CD14-positive monocyte (primary cell): ENCODE results near the gene BSND. TPM values are rescaled to one million over a fixed set of nuclear protein-coding genes. Genes with fewer than 3 reads are reported as not detected.

Experiments
- DNase-seq, 3 donors: peaks; one replicate each; pipeline ENCODE4 v3.0.0-alpha.2; 2011 to 2022
- H2AFZ ChIP-seq: 2 replicates; pipeline ENCODE4 v1.6.0; 2012; ENCODE audit warnings: mild to moderate bottlenecking, low read depth, low read length, inconsistent platforms; ENCODE audit not compliant: insufficient read depth, poor library complexity, severe bottlenecking
- H3K27ac ChIP-seq, 2 donors: 1 replicate in 1 of 2; 2 replicates in 1 of 2; pipeline ENCODE4 v1.5.1; 2012 to 2013; ENCODE audit warnings: low read length in 2 of 2, control low read depth in 1 of 2, inconsistent platforms in 1 of 2, low read depth in 1 of 2, mild to moderate bottlenecking in 1 of 2
- H3K27me3 ChIP-seq, 2 donors: one replicate each; pipeline versions ENCODE4 v1.6.0 to v1.6.1; 2011 to 2013; ENCODE audit warnings: low read length in 2 of 2; ENCODE audit not compliant: control insufficient read depth in 2 of 2, insufficient read depth in 2 of 2
- H3K36me3 ChIP-seq, 2 donors: replicated peaks in 1 of 2; 1 replicate in 1 of 2; 2 replicates in 1 of 2; pipeline versions ENCODE4 v1.5.1 to v1.6.1; 2012 to 2013; ENCODE audit warnings: low read length in 2 of 2, control low read depth in 1 of 2, inconsistent platforms in 1 of 2, mild to moderate bottlenecking in 1 of 2; ENCODE audit not compliant: insufficient read depth in 2 of 2, control insufficient read depth in 1 of 2
- H3K4me1 ChIP-seq, 2 donors: 1 replicate in 1 of 2; 2 replicates in 1 of 2; pipeline versions ENCODE4 v1.5.1 to v1.6.1; 2012 to 2013; ENCODE audit warnings: low read length in 2 of 2, control low read depth in 1 of 2, inconsistent platforms in 1 of 2, mild to moderate bottlenecking in 1 of 2, moderate library complexity in 1 of 2; ENCODE audit not compliant: insufficient read depth in 2 of 2, control insufficient read depth in 1 of 2
- H3K4me2 ChIP-seq: replicated peaks from 2 replicates; pipeline ENCODE3; 2012; ENCODE audit warnings: low read length, moderate library complexity, mild to moderate bottlenecking; ENCODE audit not compliant: poor library complexity, severe bottlenecking; ENCODE audit errors: extremely low read depth
- H3K4me3 ChIP-seq, 3 experiments: fragments of 200-600 bp in 1 of 3; sonication (generic) in 1 of 3; replicated peaks in 1 of 3; 1 replicate in 2 of 3; 2 replicates in 1 of 3; pipeline ENCODE4 v1.5.1; 2011 to 2013; ENCODE audit warnings: low read length in 3 of 3, mild to moderate bottlenecking in 3 of 3, control low read depth in 2 of 3, low read depth in 2 of 3, inconsistent platforms in 1 of 3, moderate library complexity in 1 of 3
- H3K79me2 ChIP-seq: 2 replicates; pipeline ENCODE4 v1.6.0; 2012; ENCODE audit warnings: mild to moderate bottlenecking, control low read depth, inconsistent platforms, low read length, moderate library complexity; ENCODE audit not compliant: insufficient read depth
- H3K9ac ChIP-seq: 2 replicates; pipeline ENCODE4 v1.6.0; 2017; ENCODE audit warnings: low read length, mild to moderate bottlenecking; ENCODE audit not compliant: insufficient read depth, poor library complexity, severe bottlenecking
- H3K9me3 ChIP-seq, 2 donors: replicated peaks in 1 of 2; 1 replicate in 1 of 2; 2 replicates in 1 of 2; pipeline versions ENCODE4 v1.5.1 to v1.6.1; 2012 to 2013; ENCODE audit warnings: low read length in 2 of 2, control low read depth in 1 of 2; ENCODE audit not compliant: control insufficient read depth in 1 of 2, insufficient read depth in 1 of 2
- H4K20me1 ChIP-seq: 2 replicates; pipeline ENCODE4 v1.6.0; 2012; ENCODE audit warnings: mild to moderate bottlenecking, low read length, control low read depth, moderate library complexity; ENCODE audit not compliant: insufficient read depth
- H3K27ac Mint-ChIP-seq, 7 donors: one replicate each; pipeline ENCODE4 v1.8.0; 2020; ENCODE audit warnings: mild to moderate bottlenecking in 7 of 7, mixed read lengths in 7 of 7, moderate library complexity in 6 of 7, inconsistent platforms in 2 of 7
- H3K27me3 Mint-ChIP-seq, 3 donors: one replicate each; pipeline ENCODE4 v1.8.0; 2021 to 2022; ENCODE audit warnings: low read depth in 3 of 3, mild to moderate bottlenecking in 3 of 3, mixed read lengths in 3 of 3, moderate library complexity in 3 of 3, inconsistent platforms in 1 of 3
- H3K36me3 Mint-ChIP-seq, 2 donors: one replicate each; pipeline ENCODE4 v1.8.0; 2020; ENCODE audit warnings: mixed read lengths in 2 of 2, inconsistent platforms in 1 of 2, mild to moderate bottlenecking in 1 of 2
- H3K4me1 Mint-ChIP-seq: one replicate; pipeline ENCODE4 v1.8.0; 2020; ENCODE audit warnings: mild to moderate bottlenecking, mixed read lengths
- H3K4me3 Mint-ChIP-seq, 2 donors: one replicate each; pipeline ENCODE4 v1.8.0; 2020; ENCODE audit warnings: mild to moderate bottlenecking in 2 of 2, mixed read lengths in 2 of 2, moderate library complexity in 1 of 2
- H3K9me3 Mint-ChIP-seq, 7 donors: one replicate each; pipeline ENCODE4 v1.8.0; 2020 to 2022; ENCODE audit warnings: mixed read lengths in 7 of 7, mild to moderate bottlenecking in 6 of 7, moderate library complexity in 6 of 7, inconsistent platforms in 2 of 7
- CTCF ChIP-seq: fragments of 200-600 bp; IDR thresholded peaks from one replicate; pipeline ENCODE4 v1.8.0; 2022; ENCODE audit warnings: antibody characterized with exemption, mild to moderate bottlenecking
- WGBS: methylation state at CpG from one replicate; pipeline ENCODE4 v1.1.5; 2013; ENCODE audit warnings: missing lambda C conversion rate; ENCODE audit not compliant: insufficient coverage; 5-methylcytosine and 5-hydroxymethylcytosine counted together
- intact Hi-C, 2 donors: fragments of 100-400 bp; cut with micrococcal nuclease; formaldehyde crosslinking; loops; one replicate each; pipeline versions ENCODE4 v1.15.0 to v1.15.1; 2023
- polyA plus RNA-seq, 3 donors: library from polyadenylated mRNA; depleted of rRNA in 1 of 3; unstranded in 2 of 3; stranded (reverse) in 1 of 3; fragments of 300-500 nt in 2 of 3; fragments of >200 nt in 1 of 3; fragmentation: Illumina TruSeq in 2 of 3; gene quantifications; 1 replicate in 2 of 3; 2 replicates in 1 of 3; pipeline ENCODE4 v1.2.3, GENCODE V29; 2012 to 2021

The BSND gene
- polyA plus RNA-seq, 3 donors = not detected

GRCh38 chr1:55052221-55053142 is 53.7 kb downstream of the BSND start:
- Histone ChIP-seq H3K36me3 (no peaks in the 10 kb centered on the region), H3K4me2 (no peak overlapping the region), H3K27me3 (no peaks in the 10 kb centered on the region), H3K79me2 (no peaks in the 10 kb centered on the region), H3K9me3 (no peaks in the 10 kb centered on the region), H3K9ac (no peak overlapping the region), H3K4me1 (peaks cover 12 to 13% of the 10 kb centered on the region in 2 donors), H3K4me3 (no peak overlapping the region), H4K20me1 (no peaks in the 10 kb centered on the region), H3K27ac (no peak overlapping the region), H2AFZ (no peak overlapping the region)
- DNase-seq = no peak
- Mint-ChIP-seq H3K9me3 (peaks cover 0 to 3% (median 0%) of the 10 kb centered on the region in 7 donors), H3K4me1 (peaks cover 14% of the 10 kb centered on the region), H3K27me3 (peaks cover 2 to 8% (median 8%) of the 10 kb centered on the region in 3 donors), H3K4me3 (no peak overlapping the region), H3K27ac (peak overlapping the region in 2 of 7 donors; percentile 13 to 58), H3K36me3 (no peaks in the 10 kb centered on the region)
- intact Hi-C loops = loop anchor here in 1 of 2 donors (1.0 kb wide), 1 partner anchor 38 kb away; no protein-coding TSS in a partner anchor
- 97% methylated on average over 18 of the region's 29 CpGs for WGBS
- no peak for TF ChIP-seq CTCF

GRCh38 chr1:55053265-55053954 is 54.7 kb downstream of the BSND start:
- Mint-ChIP-seq H3K27ac (peak overlapping the region in 4 of 7 donors; percentile 13 to 58 (median 44)), H3K4me3 (no peak overlapping the region), H3K36me3 (no peaks in the 10 kb centered on the region), H3K4me1 (peaks cover 14% of the 10 kb centered on the region), H3K27me3 (peaks cover 4 to 8% (median 7%) of the 10 kb centered on the region in 3 donors), H3K9me3 (peaks cover 0 to 3% (median 0%) of the 10 kb centered on the region in 7 donors)
- H3K4me2 ChIP-seq = no peak overlapping the region
- no peaks in the 10 kb centered on the region for H3K27me3 ChIP-seq
- no peaks in the 10 kb centered on the region for H4K20me1 ChIP-seq
- no peaks in the 10 kb centered on the region for H3K79me2 ChIP-seq
- peaks cover 12 to 13% of the 10 kb centered on the region in 2 donors for H3K4me1 ChIP-seq
- WGBS = 26% methylated on average over 6 of the region's 7 CpGs
- DNase-seq = peak; percentile 6 to 13 (median 9)
- H3K4me3 ChIP-seq = no peak overlapping the region
- intact Hi-C loops = loop anchor here in 1 of 2 donors (1.0 kb wide), 1 partner anchor 37 kb away; no protein-coding TSS in a partner anchor
- peak overlapping the region in 1 of 2 donors; percentile 8 for H3K27ac ChIP-seq
- H3K9me3 ChIP-seq = no peaks in the 10 kb centered on the region
- peak overlapping the region; percentile 59 for H2AFZ ChIP-seq
- H3K36me3 ChIP-seq = no peaks in the 10 kb centered on the region
- peak overlapping the region; percentile 38 for H3K9ac ChIP-seq
- no peak for TF ChIP-seq CTCF
